ENCODE results near the gene PSMD10.

- no peak for TF ChIP-seq CTCF (IDR thresholded peaks at IDR 0.05)
- TF ChIP-seq POLR2A (IDR thresholded peaks at IDR 0.05) = no peak
Observed at GRCh38 chrX:108105473-108105872, 14.1 kb upstream of the PSMD10 start.

Data from lower leg skin (tissue), 3 donors.